Bronchial epithelial cell (primary cell): Measurements from ENCODE around the gene TRIM66. TPM values are rescaled to one million over a fixed set of nuclear protein-coding genes. Genes with fewer than 3 reads are reported as not detected.
A peak's percentile ranks its signal among the peaks of the same experiment; 100 is the strongest.

Experiments
- DNase-seq: peaks from one replicate; pipeline ENCODE4 v3.0.0-alpha.2; 2010; ENCODE audit warnings: low read depth
- FAIRE-seq: peaks from 2 replicates; lab custom pipeline; 2011; peaks lifted over from hg19 to GRCh38; lab: Jason Lieb, UNC
- H3K27me3 ChIP-seq: 2 replicates; pipeline ENCODE4 v1.5.1; 2011; ENCODE audit warnings: low read length; ENCODE audit not compliant: control insufficient read depth, insufficient read depth
- H3K36me3 ChIP-seq: 2 replicates; pipeline ENCODE4 v1.5.1; 2011; ENCODE audit warnings: low read length; ENCODE audit not compliant: control insufficient read depth, insufficient read depth
- H3K4me3 ChIP-seq: 2 replicates; pipeline ENCODE4 v1.5.1; 2011; ENCODE audit warnings: mild to moderate bottlenecking, low read depth, low read length, control low read depth
- CTCF ChIP-seq: IDR thresholded peaks from 2 replicates; pipeline ENCODE4 v1.5.1; 2011; ENCODE audit warnings: mild to moderate bottlenecking, moderate library complexity, low read length, control low read depth, inconsistent platforms; ENCODE audit not compliant: insufficient read depth, severe bottlenecking
- total RNA-seq: library from RNA; depleted of rRNA; stranded (reverse); fragments of >200 nt; gene quantifications from 2 replicates; pipeline ENCODE4 v1.2.1, GENCODE V29; 2014

TRIM66 gene
- total RNA-seq, 1 donor from 2014 or later = 4.2 TPM

DNA sequence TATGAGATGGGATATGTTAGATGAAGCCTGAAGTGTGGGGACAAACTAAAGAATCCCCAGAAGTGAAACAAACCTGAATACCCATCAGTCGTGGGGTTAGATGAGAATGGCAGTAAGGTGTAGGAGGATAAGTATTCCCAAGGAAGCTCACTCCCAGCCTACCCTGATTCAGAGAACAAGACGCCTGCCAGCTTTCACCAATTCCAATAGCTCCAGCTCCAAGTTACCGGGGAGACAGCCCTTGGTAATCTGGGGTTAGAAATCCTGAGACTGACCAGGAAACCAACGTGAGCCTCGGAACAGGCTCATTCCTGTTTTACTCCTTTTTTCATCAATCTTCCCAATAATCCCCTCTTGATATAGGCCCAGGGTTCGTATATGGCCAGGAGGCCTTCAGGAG, 46.6 kb upstream of the TRIM66 start:
- TF ChIP-seq CTCF = no peak
- Histone ChIP-seq H3K36me3 (peaks cover 4% of the 10 kb centered on the region), H3K4me3 (no peak overlapping the region), H3K27me3 (no peaks in the 10 kb centered on the region)
- no peak for FAIRE-seq
- DNase-seq = no peak

GRCh38 chr11:8728563-8728962, 46.1 kb upstream of the TRIM66 start:
- H3K4me3 ChIP-seq = no peak overlapping the region
- FAIRE-seq = no peak
- peaks cover 4% of the 10 kb centered on the region for H3K36me3 ChIP-seq
- no peaks in the 10 kb centered on the region for H3K27me3 ChIP-seq
- no peak for TF ChIP-seq CTCF
- DNase-seq = no peak

DNA sequence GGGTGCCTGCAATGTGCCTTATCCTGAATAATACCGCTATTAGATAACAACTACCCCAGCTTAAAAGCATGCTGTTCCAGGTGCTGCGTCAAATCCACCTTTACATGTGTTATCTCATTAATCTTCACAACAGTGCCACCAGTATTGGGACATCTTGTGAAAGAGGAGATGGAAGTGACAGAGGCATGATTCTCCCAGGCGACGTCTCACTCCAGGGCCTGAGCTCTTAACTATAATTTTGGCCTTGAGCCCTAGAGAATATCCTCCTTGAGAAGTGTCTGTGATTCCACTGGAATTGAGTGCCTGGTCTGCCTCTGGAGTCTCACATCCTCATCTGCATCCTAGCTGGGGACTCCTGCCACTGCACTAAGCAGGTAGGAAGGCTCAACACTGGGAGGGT, 43.9 kb upstream of the TRIM66 start:
- peaks cover 4% of the 10 kb centered on the region for H3K36me3 ChIP-seq
- peak; percentile 72 for FAIRE-seq
- H3K27me3 ChIP-seq = no peaks in the 10 kb centered on the region
- TF ChIP-seq CTCF = no peak
- H3K4me3 ChIP-seq = no peak overlapping the region
- no peak for DNase-seq

GRCh38 chr11:8724682-8725081, 42.2 kb upstream of the TRIM66 start:
- FAIRE-seq = peak; percentile 7
- TF ChIP-seq CTCF = no peak
- no peak for DNase-seq
- no peaks in the 10 kb centered on the region for H3K27me3 ChIP-seq
- no peak overlapping the region for H3K4me3 ChIP-seq
- peaks cover 1% of the 10 kb centered on the region for H3K36me3 ChIP-seq

GRCh38 chr11:8723711-8724110, 41.2 kb upstream of the TRIM66 start:
- no peak for DNase-seq
- Histone ChIP-seq H3K36me3 (no peaks in the 10 kb centered on the region), H3K4me3 (no peak overlapping the region), H3K27me3 (no peaks in the 10 kb centered on the region)
- no peak for TF ChIP-seq CTCF
- FAIRE-seq = no peak

DNA sequence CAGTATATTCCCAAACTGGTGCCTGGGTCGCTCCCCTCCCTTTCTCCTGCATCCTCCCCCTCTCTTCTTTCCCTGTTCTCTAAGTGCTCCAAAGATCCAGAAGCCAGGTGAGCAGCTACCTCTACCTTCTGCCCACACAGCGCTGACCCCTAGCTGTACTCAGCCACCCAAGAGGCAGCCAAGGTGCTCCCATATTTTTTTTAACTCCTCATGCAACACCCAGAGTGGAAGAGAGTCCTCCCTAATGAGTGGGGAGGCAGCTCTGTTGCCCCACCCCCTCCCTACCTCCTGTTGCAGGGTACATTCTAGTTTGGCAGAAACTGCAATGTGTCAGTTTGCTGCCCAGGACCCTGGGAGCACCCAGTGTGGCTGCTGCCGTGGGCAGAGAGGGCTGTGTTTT, 40.3 kb upstream of the TRIM66 start:
- no peak overlapping the region for H3K4me3 ChIP-seq
- FAIRE-seq (no peak), DNase-seq (no peak)
- TF ChIP-seq CTCF = no peak
- no peaks in the 10 kb centered on the region for H3K36me3 ChIP-seq
- H3K27me3 ChIP-seq = no peaks in the 10 kb centered on the region
